Rectal smooth muscle tissue (tissue), 1 donor: ENCODE data around the gene MYO5C.

ENCODE experiments used
- H3K27ac ChIP-seq: one replicate; pipeline ENCODE4 v1.7.0; 2013; ENCODE audit warnings: low read depth, low read length, inconsistent platforms
- H3K27me3 ChIP-seq: one replicate; pipeline ENCODE4 v1.7.0; 2013; ENCODE audit warnings: low read length; ENCODE audit not compliant: control insufficient read depth, insufficient read depth
- H3K36me3 ChIP-seq: one replicate; pipeline ENCODE4 v1.7.0; 2013; ENCODE audit warnings: low read length; ENCODE audit not compliant: control insufficient read depth, insufficient read depth
- H3K4me1 ChIP-seq: one replicate; pipeline ENCODE4 v1.7.0; 2013; ENCODE audit warnings: low read length; ENCODE audit not compliant: control insufficient read depth, insufficient read depth
- H3K4me3 ChIP-seq: one replicate; pipeline ENCODE4 v1.7.0; 2013; ENCODE audit warnings: low read length
- H3K9ac ChIP-seq: one replicate; pipeline ENCODE4 v1.7.0; 2013; ENCODE audit warnings: low read length

Gene MYO5C

DNA sequence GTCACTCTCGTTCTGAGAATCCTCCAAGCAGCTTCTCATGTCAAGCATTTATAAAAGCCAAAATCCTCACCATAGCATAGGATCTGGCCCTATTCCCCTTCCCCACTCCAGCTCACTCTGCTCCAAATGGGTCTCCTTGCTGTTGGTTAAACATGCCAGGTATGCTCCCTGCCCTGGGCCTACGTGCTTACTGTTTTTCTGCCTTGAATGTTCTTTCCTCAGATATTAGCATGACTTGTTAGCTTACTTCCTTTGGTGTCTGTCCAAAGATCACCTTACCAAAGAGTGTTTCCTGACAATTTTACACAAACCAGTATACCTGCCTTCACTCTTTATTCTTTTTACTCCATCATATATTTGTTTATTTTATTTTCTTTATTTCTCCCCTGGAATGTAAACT, 33.1 kb upstream of the MYO5C start:
- Histone ChIP-seq H3K27ac (no peak overlapping the region), H3K36me3 (peaks cover 4% of the 10 kb centered on the region), H3K4me1 (no peaks in the 10 kb centered on the region)

DNA sequence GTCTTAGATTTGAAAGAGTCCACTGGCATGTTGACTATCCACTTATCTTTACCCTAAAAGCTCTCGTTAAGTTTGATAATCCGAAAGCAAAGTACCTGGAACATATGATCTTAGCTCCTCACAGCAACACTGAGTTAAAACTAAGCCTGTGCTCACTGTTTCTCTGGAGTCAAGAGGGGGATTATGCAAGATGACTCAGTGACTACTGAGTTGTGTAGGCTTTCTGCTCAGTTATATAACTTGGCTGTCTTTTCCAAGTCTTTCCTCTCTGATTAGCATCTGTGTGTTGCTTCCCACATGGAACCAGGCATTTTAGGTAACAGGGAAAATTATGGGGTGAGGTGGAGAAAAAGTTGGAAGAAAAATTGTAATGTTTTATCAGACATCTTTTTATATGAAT, 31.2 kb upstream of the MYO5C start:
- no peak overlapping the region for H3K9ac ChIP-seq
- H3K4me1 ChIP-seq = no peaks in the 10 kb centered on the region
- peaks cover 7% of the 10 kb centered on the region for H3K36me3 ChIP-seq
- H3K4me3 ChIP-seq = no peak overlapping the region
- no peak overlapping the region for H3K27ac ChIP-seq
- no peaks in the 10 kb centered on the region for H3K27me3 ChIP-seq

More for the DNA sequence above, 33.1 kb upstream of the MYO5C start:
- no peaks in the 10 kb centered on the region for H3K27me3 ChIP-seq
- H3K4me3 ChIP-seq = no peak overlapping the region
- no peak overlapping the region for H3K9ac ChIP-seq

- Histone ChIP-seq H3K9ac (no peak overlapping the region), H3K27me3 (no peaks in the 10 kb centered on the region), H3K4me3 (no peak overlapping the region), H3K36me3 (peaks cover 8% of the 10 kb centered on the region), H3K27ac (no peak overlapping the region), H3K4me1 (no peaks in the 10 kb centered on the region)
Observed at GRCh38 chr15:52324109-52324508, 28.5 kb upstream of the MYO5C start.

- Histone ChIP-seq H3K36me3 (peaks cover 8% of the 10 kb centered on the region), H3K4me1 (no peaks in the 10 kb centered on the region), H3K27ac (no peak overlapping the region), H3K4me3 (no peak overlapping the region), H3K27me3 (no peaks in the 10 kb centered on the region), H3K9ac (no peak overlapping the region)
Observed at GRCh38 chr15:52318729-52319500, 23.3 kb upstream of the MYO5C start.

- H3K27me3 ChIP-seq = no peaks in the 10 kb centered on the region
- H3K9ac ChIP-seq = no peak overlapping the region
- H3K4me1 ChIP-seq = no peaks in the 10 kb centered on the region
- H3K27ac ChIP-seq = no peak overlapping the region
- H3K4me3 ChIP-seq = no peak overlapping the region
- H3K36me3 ChIP-seq = peaks cover 8% of the 10 kb centered on the region
Observed at GRCh38 chr15:52317688-52318087, 22.1 kb upstream of the MYO5C start.

- Histone ChIP-seq H3K4me3 (no peak overlapping the region), H3K9ac (no peak overlapping the region), H3K4me1 (no peaks in the 10 kb centered on the region), H3K27me3 (no peaks in the 10 kb centered on the region), H3K36me3 (peaks cover 6% of the 10 kb centered on the region), H3K27ac (no peak overlapping the region)
Observed at GRCh38 chr15:52317022-52317421, 21.4 kb upstream of the MYO5C start.

DNA sequence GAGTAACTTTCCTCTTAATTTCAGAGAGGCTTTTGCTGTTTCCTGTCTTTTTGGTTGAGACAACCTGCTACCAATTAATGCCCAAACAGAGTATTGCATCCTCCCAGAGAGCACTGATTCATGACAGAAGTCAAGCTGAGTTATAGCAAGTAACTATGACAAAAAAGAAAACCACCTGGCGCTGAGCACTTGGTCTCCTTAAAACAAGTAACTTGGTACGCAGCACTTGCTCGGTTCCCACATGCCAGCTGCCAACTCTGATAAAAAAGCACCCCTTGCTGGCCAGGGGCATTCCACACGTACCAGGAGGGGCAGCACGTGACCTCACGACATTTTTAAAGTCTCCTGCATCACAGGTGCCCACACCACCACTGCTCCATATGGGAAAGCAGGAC, 13.5 kb upstream of the MYO5C start:
- Histone ChIP-seq H3K9ac (no peak overlapping the region), H3K27me3 (no peaks in the 10 kb centered on the region), H3K36me3 (peaks cover 2% of the 10 kb centered on the region), H3K4me3 (no peak overlapping the region), H3K4me1 (no peaks in the 10 kb centered on the region), H3K27ac (no peak overlapping the region)

- Histone ChIP-seq H3K4me1 (no peaks in the 10 kb centered on the region), H3K27ac (no peak overlapping the region), H3K27me3 (no peaks in the 10 kb centered on the region), H3K4me3 (no peak overlapping the region), H3K9ac (no peak overlapping the region), H3K36me3 (peaks cover 2% of the 10 kb centered on the region)
Observed at GRCh38 chr15:52308446-52309153, 13.0 kb upstream of the MYO5C start.

GRCh38 chr15:52307847-52308246, 12.2 kb upstream of the MYO5C start:
- H3K27ac ChIP-seq = no peak overlapping the region
- no peak overlapping the region for H3K9ac ChIP-seq
- H3K4me1 ChIP-seq = no peaks in the 10 kb centered on the region
- no peak overlapping the region for H3K4me3 ChIP-seq
- no peaks in the 10 kb centered on the region for H3K27me3 ChIP-seq
- H3K36me3 ChIP-seq = peaks cover 2% of the 10 kb centered on the region

- H3K4me1 ChIP-seq = no peaks in the 10 kb centered on the region
- peaks cover 2% of the 10 kb centered on the region for H3K36me3 ChIP-seq
- no peak overlapping the region for H3K4me3 ChIP-seq
- H3K9ac ChIP-seq = no peak overlapping the region
- no peak overlapping the region for H3K27ac ChIP-seq
- no peaks in the 10 kb centered on the region for H3K27me3 ChIP-seq
Observed at GRCh38 chr15:52306270-52306669, 10.7 kb upstream of the MYO5C start.

DNA sequence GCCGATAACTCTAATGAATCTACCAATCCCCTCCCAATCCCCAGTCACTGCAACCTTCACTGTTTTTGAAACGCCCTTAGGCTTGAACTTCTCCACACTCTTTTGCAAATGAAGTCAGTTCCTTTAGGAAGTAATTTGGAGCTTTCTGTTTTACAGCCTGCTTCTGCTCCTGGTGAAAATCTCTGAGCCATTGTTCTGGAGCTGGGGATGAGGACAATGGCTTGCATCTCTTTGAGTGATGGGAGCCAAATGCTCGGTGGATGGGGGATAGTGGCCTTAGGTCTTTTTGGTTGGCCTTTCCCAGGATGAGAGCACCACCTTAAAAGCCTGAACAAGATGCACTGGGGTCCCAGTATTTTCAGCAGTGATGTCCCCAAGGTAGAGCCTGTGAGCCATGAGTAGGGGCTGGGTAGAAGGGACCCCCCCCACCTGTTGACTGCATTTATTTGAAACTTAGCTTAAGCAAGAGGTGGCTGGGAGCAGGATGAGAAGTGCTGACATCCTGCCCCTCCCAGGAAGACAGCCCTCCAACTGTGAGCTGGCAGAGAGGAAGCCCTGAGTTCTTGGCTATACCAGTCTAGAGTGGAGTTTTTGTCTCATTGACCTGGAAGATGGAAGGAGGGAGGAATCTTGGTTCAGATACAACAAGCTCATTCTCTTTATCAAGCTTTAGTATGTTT, 7.6 kb upstream of the MYO5C start:
- no peak overlapping the region for H3K4me3 ChIP-seq
- no peaks in the 10 kb centered on the region for H3K36me3 ChIP-seq
- no peaks in the 10 kb centered on the region for H3K27me3 ChIP-seq
- H3K4me1 ChIP-seq = no peaks in the 10 kb centered on the region
- no peak overlapping the region for H3K27ac ChIP-seq
- no peak overlapping the region for H3K9ac ChIP-seq

- Histone ChIP-seq H3K36me3 (no peaks in the 10 kb centered on the region), H3K4me3 (no peak overlapping the region), H3K4me1 (no peaks in the 10 kb centered on the region), H3K27ac (no peak overlapping the region), H3K27me3 (no peaks in the 10 kb centered on the region), H3K9ac (no peak overlapping the region)
Observed at GRCh38 chr15:52301265-52301847, 5.8 kb upstream of the MYO5C start.
